ENCODE data around the gene TMEM63B.

Gene TMEM63B

GRCh38 chr6:44127186-44128019, at the start of gene TMEM63B, which contains the start of gene MRPL14:
Gene TMEM63B, plus strand, starts transcription at chr6:44127554. Its CDS starts 7,031 bp downstream, at chr6:44134585.
Gene MRPL14, minus strand, starts transcription at chr6:44127452. Its CDS starts 10,841 bp downstream, at chr6:44116611.
- no peak for TF ChIP-seq CTCF (IDR thresholded peaks at IDR 0.05)

GRCh38 chr6:44078219-44078826, 49.0 kb upstream of the TMEM63B start:
- TF ChIP-seq CTCF (IDR thresholded peaks at IDR 0.05) = no peak

GRCh38 chr6:44078827-44079671, 48.3 kb upstream of the TMEM63B start:
- TF ChIP-seq CTCF (IDR thresholded peaks at IDR 0.05) = peak; percentile 83

GRCh38 chr6:44079672-44080071, 47.7 kb upstream of the TMEM63B start:
- no peak for TF ChIP-seq CTCF (IDR thresholded peaks at IDR 0.05)

- TF ChIP-seq CTCF (IDR thresholded peaks at IDR 0.05) = no peak
Observed at GRCh38 chr6:44080561-44081521, 46.5 kb upstream of the TMEM63B start.

GRCh38 chr6:44081753-44082152, 45.6 kb upstream of the TMEM63B start:
- no peak for TF ChIP-seq CTCF (IDR thresholded peaks at IDR 0.05)

All from LNCAP (cell line).